ENCODE data around the gene PLXNA2.

PLXNA2 gene

GRCh38 chr1:208265525-208265924 is 21.3 kb upstream of the PLXNA2 start:
- DNase-seq = no peak

- no peak for DNase-seq
Observed at GRCh38 chr1:208265122-208265469, 20.9 kb upstream of the PLXNA2 start.

- DNase-seq = no peak
Observed at GRCh38 chr1:208264469-208265121, 20.4 kb upstream of the PLXNA2 start.

DNA sequence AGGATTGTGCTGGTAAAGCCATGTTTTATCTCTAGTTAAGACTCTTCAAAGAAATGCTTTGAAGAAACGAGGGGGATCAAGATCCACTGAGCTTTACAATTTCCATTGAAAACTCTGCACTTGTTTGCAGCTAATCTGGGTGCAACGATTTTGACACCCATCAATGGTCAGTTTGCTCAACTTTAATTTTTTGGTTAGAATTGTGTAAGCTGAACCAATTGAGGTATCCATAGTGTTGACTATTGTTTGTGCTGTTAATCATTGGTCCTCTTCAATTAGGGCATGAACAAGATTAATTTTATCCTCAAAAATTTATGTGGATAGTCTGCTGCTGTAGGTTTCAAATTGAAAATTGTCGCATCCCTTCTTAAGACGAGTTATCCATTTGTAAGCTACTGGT is 17.7 kb upstream of the PLXNA2 start:
- no peak for DNase-seq

- no peak for DNase-seq
Observed at GRCh38 chr1:208258277-208258676, 14.1 kb upstream of the PLXNA2 start.

DNA sequence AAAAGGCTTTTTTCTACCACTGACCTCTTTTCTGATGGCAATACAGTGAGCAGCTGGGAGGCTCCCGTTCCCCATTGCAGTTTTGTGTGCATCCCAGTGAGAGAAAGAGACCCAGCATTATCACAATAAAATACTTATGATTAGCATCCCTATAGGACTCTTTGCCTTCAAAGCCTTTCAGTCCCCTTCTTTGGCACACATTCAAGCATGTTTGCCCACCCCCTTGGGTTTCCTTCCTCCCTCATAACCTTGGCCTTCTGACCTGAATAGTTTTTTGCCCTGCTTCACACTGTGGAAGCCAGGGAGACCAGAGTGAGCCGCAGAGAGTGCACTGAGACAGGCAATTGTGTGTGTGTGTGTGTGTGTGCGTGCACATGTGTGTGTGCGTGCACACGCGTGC is 13.2 kb upstream of the PLXNA2 start:
- no peak for DNase-seq

GRCh38 chr1:208256556-208256955 is 12.4 kb upstream of the PLXNA2 start:
- no peak for DNase-seq

- no peak for DNase-seq
Observed at GRCh38 chr1:208256091-208256490, 11.9 kb upstream of the PLXNA2 start.

DNA sequence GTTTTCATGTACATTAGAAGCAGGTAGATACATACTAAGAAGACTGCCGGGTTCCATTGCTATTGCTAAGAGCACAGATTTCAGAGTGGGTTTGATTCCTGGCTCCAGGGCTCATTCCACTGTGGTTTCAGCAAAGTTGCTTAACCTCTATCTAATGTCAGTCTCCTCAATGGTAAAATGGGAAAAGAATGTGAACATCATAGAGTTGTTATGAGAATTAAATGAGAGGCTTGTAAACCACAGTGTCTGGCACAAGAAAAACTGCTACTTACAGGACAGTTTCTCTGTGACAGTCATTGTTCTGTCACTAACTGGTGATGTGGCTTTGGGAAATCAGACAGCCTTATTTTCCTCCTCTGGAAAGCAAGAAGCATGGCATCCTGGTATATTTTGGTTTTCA is 10.7 kb upstream of the PLXNA2 start:
- no peak for DNase-seq

GRCh38 chr1:208254376-208254775 is 10.2 kb upstream of the PLXNA2 start:
- no peak for DNase-seq

- DNase-seq = no peak
Observed at GRCh38 chr1:208252836-208253576, 8.8 kb upstream of the PLXNA2 start.

- DNase-seq = no peak
Observed at GRCh38 chr1:208251911-208252835, 8.0 kb upstream of the PLXNA2 start.

GRCh38 chr1:208251015-208251414 is 6.8 kb upstream of the PLXNA2 start:
- DNase-seq = no peak

- no peak for DNase-seq
Observed at GRCh38 chr1:208250613-208251012, 6.4 kb upstream of the PLXNA2 start.

- no peak for DNase-seq
Observed at GRCh38 chr1:208248991-208249696, 5.0 kb upstream of the PLXNA2 start.

GRCh38 chr1:208248307-208248801 is 4.2 kb upstream of the PLXNA2 start:
- no peak for DNase-seq

DNA sequence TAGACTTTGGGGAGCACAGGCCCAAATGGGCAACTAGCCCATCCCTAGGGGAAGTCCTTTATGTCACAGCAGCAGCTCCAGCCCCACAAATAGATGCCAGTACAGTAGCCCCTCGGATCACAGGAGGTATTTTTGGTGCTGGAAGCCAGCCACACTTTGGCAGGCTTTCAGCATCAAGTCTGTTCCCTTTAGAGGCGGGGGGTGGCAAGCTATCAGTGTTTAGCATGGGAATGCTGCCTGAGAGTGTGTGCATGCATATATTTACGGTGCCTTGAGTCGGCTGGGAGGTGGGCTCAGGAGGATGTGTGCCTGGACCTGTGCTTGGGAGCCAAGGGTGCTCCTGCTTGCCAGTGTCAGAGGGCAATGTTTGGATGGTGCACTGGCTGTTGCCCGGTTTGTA is 3.5 kb upstream of the PLXNA2 start:
- DNase-seq = no peak

GRCh38 chr1:208245185-208245705 is 1.1 kb upstream of the PLXNA2 start:
- peak; percentile 77 for DNase-seq

DNA sequence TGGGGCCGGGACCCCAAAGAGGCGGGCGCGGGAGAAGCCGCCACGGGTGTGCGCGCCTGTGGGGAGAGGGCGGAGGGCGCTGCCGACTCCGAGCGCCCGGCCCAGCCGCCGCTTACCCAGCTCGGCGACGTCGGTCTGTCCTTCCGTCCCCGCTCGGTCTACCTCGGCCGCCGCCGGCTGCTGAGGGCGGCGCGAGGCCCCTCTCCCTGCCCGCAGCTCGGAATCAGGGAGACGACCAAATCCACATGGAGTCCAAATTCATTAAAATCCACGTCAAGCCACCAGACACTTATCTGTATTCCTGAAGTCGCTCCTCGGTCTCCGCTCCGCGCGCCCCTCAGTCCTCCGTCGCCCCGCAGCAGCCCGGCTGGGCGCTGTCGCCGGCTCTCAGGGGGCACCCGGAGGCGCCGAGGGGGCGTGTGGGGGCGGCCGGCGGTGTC is 637 bp downstream of the PLXNA2 start:
- DNase-seq = no peak

DNA sequence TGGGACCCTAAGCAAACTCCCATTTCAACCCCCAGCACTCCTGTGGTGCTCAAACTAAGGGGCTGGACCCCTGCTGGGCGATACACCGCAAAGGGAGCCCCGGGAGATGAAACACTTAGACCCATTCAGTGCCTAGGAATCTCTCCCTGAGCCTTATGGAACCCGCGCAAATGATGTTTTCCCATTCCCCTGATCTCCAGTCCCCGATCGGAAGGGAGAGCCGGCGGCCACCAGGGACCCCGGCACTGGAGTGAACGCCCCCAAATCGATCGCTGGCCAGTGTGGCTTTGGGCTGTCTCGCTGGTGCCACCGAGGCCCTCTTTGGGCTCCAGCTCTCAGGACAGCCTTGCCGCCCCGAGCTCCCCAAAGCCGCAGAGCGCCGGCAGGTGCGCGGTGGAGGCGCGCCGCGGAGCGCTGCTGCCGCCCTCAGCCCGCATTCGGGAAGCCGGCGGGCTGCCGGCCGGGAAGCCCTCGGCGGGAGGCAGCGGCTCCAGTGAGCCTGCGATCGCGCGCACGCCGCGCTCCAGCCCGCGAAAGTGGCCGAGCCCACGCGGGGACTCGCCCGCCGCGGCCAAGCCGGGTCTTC is 1.1 kb downstream of the PLXNA2 start:
- DNase-seq = no peak

DNA sequence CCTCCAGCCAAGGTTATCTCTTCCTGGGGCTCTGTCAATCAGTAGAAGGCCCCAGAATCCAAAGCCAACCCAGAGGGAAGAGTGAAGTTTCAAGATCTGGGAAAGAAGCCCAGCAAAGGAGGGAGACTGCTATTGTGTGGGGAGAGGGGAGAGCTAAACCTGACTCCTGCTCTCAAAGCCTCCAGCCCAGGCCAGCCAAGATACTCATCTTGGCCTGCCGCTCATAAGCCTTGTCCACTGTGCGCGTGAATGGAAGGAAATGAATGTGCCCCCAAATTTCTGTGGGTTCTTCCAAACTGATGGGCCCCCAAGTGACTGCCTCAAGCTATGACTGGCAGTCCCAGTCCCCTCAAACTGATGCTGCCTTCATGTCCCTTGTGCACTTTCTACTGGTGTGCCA is 2.0 kb downstream of the PLXNA2 start:
- DNase-seq = no peak

GRCh38 chr1:208241512-208241911 is 2.7 kb downstream of the PLXNA2 start:
- no peak for DNase-seq
